GM23338 (cell line): ENCODE data around the gene SBK1.
A peak's percentile ranks its signal among the peaks of the same experiment; 100 is the strongest.

Experiments used
- CREB1 ChIP-seq: fragments of 250-450 bp; sonication (Bioruptor Pico); IDR thresholded peaks from 2 replicates; pipeline ENCODE4 v1.5.0; 2020; ENCODE audit warnings: low read depth, mild to moderate bottlenecking, moderate library complexity
- CTCF ChIP-seq, 2 experiments: fragments of 200-600 bp in 1 of 2; sonication (generic) in 1 of 2; conservative IDR thresholded peaks; 2 replicates each; pipeline versions ENCODE4 v1.5.1 to v1.6.1; 2016 to 2017; ENCODE audit warnings: antibody characterized with exemption in 2 of 2, low read depth in 2 of 2, mild to moderate bottlenecking in 2 of 2, moderate library complexity in 1 of 2
- EZH2 ChIP-seq: fragments of 200-600 bp; sonication (generic); IDR thresholded peaks from one replicate; pipeline ENCODE4 v1.8.0; 2017; ENCODE audit warnings: antibody characterized with exemption, mild to moderate bottlenecking, low read depth; ENCODE audit not compliant: unreplicated experiment
- EZH2phosphoT487 ChIP-seq: fragments of 200-600 bp; sonication (generic); IDR thresholded peaks from one replicate; pipeline ENCODE4 v1.8.1; 2018; ENCODE audit warnings: antibody characterized with exemption; ENCODE audit not compliant: unreplicated experiment
- NANOG ChIP-seq: IDR thresholded peaks from 2 replicates; pipeline ENCODE4 v1.6.1; 2016; ENCODE audit warnings: antibody characterized with exemption, borderline replicate concordance
- POLR2AphosphoS5 ChIP-seq: IDR thresholded peaks from 2 replicates; pipeline ENCODE4 v1.6.1; 2016; ENCODE audit warnings: antibody characterized with exemption, low read depth
- REST ChIP-seq: IDR thresholded peaks from one replicate; pipeline ENCODE4 v1.6.1; 2018; ENCODE audit warnings: antibody characterized with exemption; ENCODE audit not compliant: unreplicated experiment

- TF ChIP-seq POLR2AphosphoS5 (no peak; the same call in 1 of the 2 replicates), EZH2phosphoT487 (no peak), NANOG (no peak), CREB1 (CRISPR knock-in tag) (no peak), CTCF (conservative IDR thresholded peaks at IDR 0.05; ENCODE audit: low read depth in 2 of 2) (peak in 1 of 2 experiments; percentile 14; a peak in 1 of 4 replicates), EZH2 (no peak), REST (no peak)
Measured at GRCh38 chr16:28283798-28284577, 8.3 kb upstream of the SBK1 start.
